Activated naive CD8-positive, alpha-beta T cell treated with anti-CD3 and anti-CD28 coated beads, Interleukin-2, amount 50 U/mL, for 24 hours (primary cell): ENCODE measurements around the gene MROH2B.

Experiments
- ATAC-seq: fragments of 150-1000 bp; cut with Tn5 transposase; one replicate; pipeline ENCODE4 v1.10.0; 2021
- DNase-seq: peaks from one replicate; pipeline ENCODE4 v3.0.0; 2021
- H3K27ac Mint-ChIP-seq: one replicate; pipeline ENCODE4 v1.8.0; 2021; ENCODE audit warnings: mild to moderate bottlenecking, mixed read lengths
- H3K27me3 Mint-ChIP-seq: one replicate; pipeline ENCODE4 v1.8.0; 2021; ENCODE audit warnings: mixed read lengths
- H3K36me3 Mint-ChIP-seq: one replicate; pipeline ENCODE4 v1.8.0; 2021; ENCODE audit warnings: low read depth, mixed read lengths
- H3K4me1 Mint-ChIP-seq: one replicate; pipeline ENCODE4 v1.8.0; 2021; ENCODE audit warnings: mixed read lengths
- H3K4me3 Mint-ChIP-seq: one replicate; pipeline ENCODE4 v1.8.0; 2021; ENCODE audit warnings: mild to moderate bottlenecking, moderate library complexity, mixed read lengths
- H3K9me3 Mint-ChIP-seq: one replicate; pipeline ENCODE4 v1.8.0; 2021; ENCODE audit warnings: mixed read lengths

The MROH2B gene

DNA sequence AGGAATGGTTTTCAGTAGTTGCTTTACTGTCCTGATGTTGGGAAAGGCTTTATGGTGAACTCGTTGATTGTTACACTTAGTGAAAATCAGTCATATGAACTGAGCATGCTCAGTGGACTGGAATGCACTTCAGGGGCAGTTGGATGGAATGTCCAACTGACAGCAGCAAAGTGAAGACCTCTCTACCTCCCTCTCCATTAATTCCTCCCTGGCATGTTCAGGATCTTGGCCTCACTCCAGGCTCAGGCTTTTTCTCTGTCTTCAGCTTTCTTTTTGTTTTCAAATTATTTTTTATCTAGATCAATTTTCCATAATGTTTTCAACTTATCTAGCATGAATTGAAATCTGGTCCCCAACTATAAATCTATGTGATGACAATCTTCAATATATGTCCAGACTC is at the start of gene MROH2B:
Gene MROH2B, minus strand, starts transcription at position 101 of the 400 bp plus-strand sequence. CDS start 490 bp downstream, outside the sequence.
- DNase-seq (no peak), ATAC-seq (no peak)
- Mint-ChIP-seq H3K36me3 (no peaks in the 10 kb centered on the region), H3K9me3 (no peaks in the 10 kb centered on the region), H3K27ac (no peak within 1 kb of the TSS), H3K4me3 (no peak within 1 kb of the TSS), H3K27me3 (no peaks in the 10 kb centered on the region), H3K4me1 (no peaks in the 10 kb centered on the region)

DNA sequence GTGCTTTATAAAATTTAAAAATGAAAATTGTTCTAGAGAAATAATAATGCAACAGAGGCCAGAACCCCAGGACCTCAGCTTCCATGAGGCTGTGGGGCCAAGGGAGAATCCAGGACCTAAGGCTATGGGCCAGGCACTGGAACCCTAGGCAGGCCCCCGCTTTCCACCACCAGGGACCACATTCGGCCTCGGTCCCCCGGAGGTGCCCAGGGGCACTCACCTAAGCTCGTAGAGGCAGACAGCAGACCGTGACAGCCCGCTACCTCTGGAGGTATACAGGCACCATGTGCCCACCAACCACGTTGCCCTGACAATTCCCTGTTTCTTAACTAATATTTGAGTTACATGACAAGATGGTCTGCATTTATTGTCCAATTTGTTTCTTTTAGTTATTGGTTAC is 49.5 kb upstream of the MROH2B start:
- Mint-ChIP-seq H3K36me3 (no peaks in the 10 kb centered on the region), H3K27me3 (no peaks in the 10 kb centered on the region), H3K9me3 (no peaks in the 10 kb centered on the region), H3K4me1 (no peaks in the 10 kb centered on the region), H3K27ac (no peak overlapping the region), H3K4me3 (no peak overlapping the region)
- DNase-seq (no peak), ATAC-seq (no peak)

DNA sequence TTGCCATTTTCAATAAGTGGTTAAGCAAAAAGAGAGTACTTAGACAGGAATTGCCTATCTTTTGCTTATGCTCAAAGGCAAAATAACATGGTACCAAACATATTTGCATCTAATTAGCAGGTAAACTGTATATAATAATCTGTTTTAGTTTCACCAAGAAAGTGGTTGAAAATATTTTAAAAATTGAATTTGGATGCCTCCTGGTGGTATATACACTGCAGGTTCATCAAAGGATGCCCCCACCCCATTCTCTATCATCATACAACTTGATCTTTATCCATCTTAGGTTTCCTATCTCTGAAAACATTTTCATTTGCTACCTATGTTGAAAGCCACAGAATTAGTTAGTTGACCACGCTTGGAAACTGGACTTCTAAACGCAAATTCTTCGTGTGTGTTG is 47.0 kb upstream of the MROH2B start:
- ATAC-seq (no peak), DNase-seq (no peak)
- no peak overlapping the region for H3K4me3 Mint-ChIP-seq
- no peaks in the 10 kb centered on the region for H3K4me1 Mint-ChIP-seq
- no peaks in the 10 kb centered on the region for H3K9me3 Mint-ChIP-seq
- H3K36me3 Mint-ChIP-seq, result no peaks in the 10 kb centered on the region
- no peak overlapping the region for H3K27ac Mint-ChIP-seq
- H3K27me3 Mint-ChIP-seq, result no peaks in the 10 kb centered on the region

DNA sequence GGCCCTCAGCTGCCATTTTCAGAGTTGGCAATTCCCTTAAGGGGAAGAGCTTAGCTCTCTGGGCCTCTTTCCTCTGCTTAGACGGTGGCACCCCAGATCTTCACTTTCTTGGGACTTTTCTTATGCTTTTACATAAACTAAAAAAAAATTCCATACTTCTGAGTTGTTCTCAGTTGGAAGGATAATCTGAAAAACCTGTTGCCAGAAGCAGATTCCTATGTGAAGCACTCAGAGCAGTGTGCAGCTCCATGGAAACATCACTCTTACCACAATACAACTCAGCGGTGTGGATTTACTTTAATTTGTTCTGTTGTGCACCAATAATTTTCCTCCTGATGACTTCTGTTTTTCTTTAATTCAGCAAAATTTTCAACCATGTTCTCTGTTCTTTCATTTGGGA is 44.1 kb upstream of the MROH2B start:
- H3K27ac Mint-ChIP-seq, result no peak overlapping the region
- ATAC-seq, result no peak
- H3K4me3 Mint-ChIP-seq, result no peak overlapping the region
- H3K9me3 Mint-ChIP-seq, result no peaks in the 10 kb centered on the region
- no peaks in the 10 kb centered on the region for H3K36me3 Mint-ChIP-seq
- H3K27me3 Mint-ChIP-seq, result no peaks in the 10 kb centered on the region
- no peak for DNase-seq
- H3K4me1 Mint-ChIP-seq, result no peaks in the 10 kb centered on the region

DNA sequence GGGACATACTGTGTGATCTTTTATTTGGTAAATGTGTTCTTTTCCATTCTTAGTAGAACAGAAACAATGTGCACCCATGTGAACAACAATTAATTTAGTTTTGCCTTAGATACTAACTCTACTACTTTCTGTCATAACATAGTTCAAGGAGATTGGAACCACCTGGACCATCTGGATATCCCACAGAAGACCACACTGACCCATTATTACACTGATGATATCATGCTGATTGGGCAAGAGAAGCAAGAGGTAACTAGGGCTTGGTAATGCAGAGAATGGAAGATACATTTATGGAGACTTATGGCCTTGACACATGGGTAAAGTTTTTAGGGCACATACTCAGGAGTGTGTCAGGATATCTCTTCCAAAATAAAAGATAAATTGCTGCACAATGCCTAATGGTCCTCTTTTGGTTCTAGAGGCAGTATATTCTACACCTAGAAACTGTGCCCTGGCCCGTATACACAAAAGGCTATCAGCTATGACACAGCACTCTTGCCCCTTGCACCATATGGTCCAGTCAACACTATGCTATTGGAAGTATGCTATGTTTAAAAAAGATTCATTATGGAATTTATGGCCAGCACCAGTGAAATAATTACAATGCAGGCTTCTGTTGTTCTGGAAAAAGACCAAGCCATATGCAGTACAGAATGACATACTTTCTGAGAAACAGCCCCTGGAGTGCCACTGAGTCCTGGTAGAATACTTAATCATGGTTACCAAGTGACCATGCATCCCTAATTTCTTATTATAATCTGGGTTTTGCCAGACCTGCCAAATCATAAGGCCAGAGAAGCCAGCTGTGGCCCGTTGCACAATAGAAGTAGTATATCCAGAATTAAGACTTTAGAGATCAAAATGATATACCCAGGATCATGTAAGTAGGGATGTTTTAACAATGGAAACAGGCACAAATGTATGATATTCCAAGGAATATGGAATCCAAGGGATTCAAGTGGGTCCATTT is 41.6 kb upstream of the MROH2B start:
- H3K27me3 Mint-ChIP-seq, result no peaks in the 10 kb centered on the region
- H3K36me3 Mint-ChIP-seq, result no peaks in the 10 kb centered on the region
- DNase-seq, result no peak
- H3K9me3 Mint-ChIP-seq, result no peaks in the 10 kb centered on the region
- H3K4me1 Mint-ChIP-seq, result no peaks in the 10 kb centered on the region
- no peak overlapping the region for H3K27ac Mint-ChIP-seq
- H3K4me3 Mint-ChIP-seq, result no peak overlapping the region
- ATAC-seq, result no peak

DNA sequence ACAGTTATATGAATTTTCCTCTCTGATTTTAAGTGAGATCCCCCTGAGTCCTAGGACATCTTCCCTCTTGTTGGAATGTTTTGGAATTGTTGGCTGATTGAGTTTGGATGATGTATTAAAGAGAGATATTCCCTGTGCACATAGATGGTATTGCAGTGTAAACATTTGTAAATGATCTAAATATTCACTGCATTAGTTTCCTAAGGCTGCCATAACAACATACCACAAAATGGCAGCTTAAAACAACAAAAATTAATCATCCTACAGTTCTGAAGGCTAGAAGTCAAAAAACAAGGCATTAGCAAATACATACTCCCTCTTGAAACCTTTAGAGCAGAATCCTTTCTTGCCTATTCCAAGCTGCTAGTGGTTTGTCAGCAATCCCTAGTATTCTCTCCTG is 38.0 kb upstream of the MROH2B start:
- H3K36me3 Mint-ChIP-seq, result no peaks in the 10 kb centered on the region
- H3K4me1 Mint-ChIP-seq, result no peaks in the 10 kb centered on the region
- DNase-seq (no peak), ATAC-seq (no peak)
- no peaks in the 10 kb centered on the region for H3K27me3 Mint-ChIP-seq
- H3K9me3 Mint-ChIP-seq, result no peaks in the 10 kb centered on the region
- no peak overlapping the region for H3K4me3 Mint-ChIP-seq
- no peak overlapping the region for H3K27ac Mint-ChIP-seq

DNA sequence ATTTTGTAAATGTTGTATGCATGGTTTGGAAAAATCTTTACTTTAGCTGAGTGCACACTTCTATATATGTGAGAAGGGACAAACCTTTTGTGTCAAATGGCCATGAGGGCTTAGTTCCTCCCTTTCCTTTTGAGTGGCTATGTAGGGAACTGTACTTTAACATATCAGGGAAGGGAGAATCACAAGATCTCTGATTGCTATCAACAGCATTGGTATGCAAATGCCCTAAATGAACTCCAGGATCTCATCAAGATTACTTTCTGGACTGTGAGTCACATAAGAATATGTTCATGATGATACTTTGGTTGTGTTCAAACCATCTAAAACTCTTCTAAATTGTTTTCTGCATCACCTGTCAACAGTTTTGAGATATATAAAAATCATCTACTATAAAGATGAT is 31.2 kb upstream of the MROH2B start:
- Mint-ChIP-seq H3K4me1 (no peaks in the 10 kb centered on the region), H3K27me3 (no peaks in the 10 kb centered on the region), H3K36me3 (no peaks in the 10 kb centered on the region), H3K9me3 (no peaks in the 10 kb centered on the region), H3K4me3 (no peak overlapping the region), H3K27ac (no peak overlapping the region)
- DNase-seq, result no peak
- no peak for ATAC-seq

DNA sequence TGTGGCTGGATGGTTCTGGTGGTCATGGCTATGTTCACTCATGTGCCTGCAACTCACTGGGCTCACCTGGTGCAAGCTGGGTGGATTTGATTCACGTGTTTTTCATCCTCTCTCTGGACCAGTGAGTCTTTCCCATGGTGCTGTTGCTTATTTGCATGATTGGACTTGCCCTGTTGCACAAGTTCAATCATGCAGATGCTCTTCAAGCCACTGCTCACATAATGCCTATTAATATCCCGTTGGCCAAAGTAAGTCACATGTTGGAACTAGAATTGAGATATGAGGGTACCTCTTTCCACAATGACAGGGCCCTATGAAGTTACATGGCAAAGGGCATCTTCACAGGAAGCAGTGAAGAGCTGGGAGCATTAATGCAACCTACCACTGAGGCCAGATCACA is 26.5 kb upstream of the MROH2B start:
- H3K4me3 Mint-ChIP-seq, result no peak overlapping the region
- no peaks in the 10 kb centered on the region for H3K27me3 Mint-ChIP-seq
- H3K9me3 Mint-ChIP-seq, result no peaks in the 10 kb centered on the region
- ATAC-seq (no peak), DNase-seq (no peak)
- no peak overlapping the region for H3K27ac Mint-ChIP-seq
- no peaks in the 10 kb centered on the region for H3K36me3 Mint-ChIP-seq
- no peaks in the 10 kb centered on the region for H3K4me1 Mint-ChIP-seq

DNA sequence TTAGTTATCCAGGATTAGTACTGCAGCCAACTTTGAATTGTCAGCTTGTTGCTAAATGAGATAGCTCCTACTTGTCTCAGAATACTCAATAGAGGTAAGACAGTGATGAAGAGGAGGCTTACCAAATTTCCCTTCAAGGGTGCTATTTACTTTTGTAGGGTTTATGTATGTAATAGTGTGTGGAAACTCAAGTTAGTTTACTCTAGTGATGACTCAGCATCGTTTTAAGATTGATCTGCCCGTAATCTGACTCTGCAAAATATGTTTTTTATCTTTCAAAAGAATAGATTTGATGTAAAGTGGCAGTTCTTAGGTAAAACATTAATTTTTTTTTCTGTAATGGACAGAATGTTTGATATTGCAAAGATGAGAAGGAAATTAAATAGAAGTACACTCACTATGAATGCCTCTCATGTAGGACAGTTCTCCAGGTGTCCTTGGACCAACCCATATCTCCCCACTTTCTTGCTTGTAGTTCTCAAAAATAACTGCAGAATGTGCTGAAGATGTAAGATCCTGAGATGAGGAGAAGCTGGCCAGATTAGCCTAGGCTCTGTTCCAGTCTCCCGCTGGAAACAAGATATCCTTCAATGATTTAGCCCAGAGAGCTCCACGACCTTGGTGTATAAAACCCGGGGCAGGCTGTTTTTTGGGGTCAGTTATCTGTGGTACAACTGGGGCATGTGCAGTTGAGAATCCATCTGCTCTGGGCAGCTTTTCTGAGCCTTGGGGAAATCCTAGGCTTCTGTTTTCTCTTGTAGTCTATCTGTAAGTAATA is 24.4 kb upstream of the MROH2B start:
- H3K36me3 Mint-ChIP-seq, result no peaks in the 10 kb centered on the region
- H3K4me3 Mint-ChIP-seq, result no peak overlapping the region
- no peaks in the 10 kb centered on the region for H3K4me1 Mint-ChIP-seq
- DNase-seq, result no peak
- no peak for ATAC-seq
- no peaks in the 10 kb centered on the region for H3K9me3 Mint-ChIP-seq
- no peaks in the 10 kb centered on the region for H3K27me3 Mint-ChIP-seq
- H3K27ac Mint-ChIP-seq, result no peak overlapping the region

DNA sequence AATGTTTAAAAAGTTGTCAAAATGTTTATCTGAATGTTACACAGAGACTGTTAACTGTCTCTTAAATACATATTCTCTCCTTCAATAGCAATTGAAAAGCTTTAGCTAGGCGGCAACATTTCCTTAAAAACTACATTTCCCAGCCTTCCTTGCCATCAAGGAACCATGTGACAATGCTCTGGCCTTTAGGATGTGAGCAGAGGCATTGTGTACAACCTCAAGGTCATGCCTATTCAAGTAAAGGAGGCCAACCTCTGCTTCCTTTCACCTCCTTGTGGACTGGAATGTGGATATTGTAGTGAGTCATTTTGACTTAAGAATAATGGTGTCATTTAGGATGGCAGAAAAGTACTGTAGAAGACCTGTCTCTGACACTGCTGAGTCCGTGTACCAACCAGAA is 23.7 kb upstream of the MROH2B start:
- Mint-ChIP-seq H3K27me3 (no peaks in the 10 kb centered on the region), H3K4me1 (no peaks in the 10 kb centered on the region), H3K36me3 (no peaks in the 10 kb centered on the region), H3K27ac (no peak overlapping the region), H3K4me3 (no peak overlapping the region), H3K9me3 (no peaks in the 10 kb centered on the region)
- ATAC-seq (no peak), DNase-seq (no peak)

DNA sequence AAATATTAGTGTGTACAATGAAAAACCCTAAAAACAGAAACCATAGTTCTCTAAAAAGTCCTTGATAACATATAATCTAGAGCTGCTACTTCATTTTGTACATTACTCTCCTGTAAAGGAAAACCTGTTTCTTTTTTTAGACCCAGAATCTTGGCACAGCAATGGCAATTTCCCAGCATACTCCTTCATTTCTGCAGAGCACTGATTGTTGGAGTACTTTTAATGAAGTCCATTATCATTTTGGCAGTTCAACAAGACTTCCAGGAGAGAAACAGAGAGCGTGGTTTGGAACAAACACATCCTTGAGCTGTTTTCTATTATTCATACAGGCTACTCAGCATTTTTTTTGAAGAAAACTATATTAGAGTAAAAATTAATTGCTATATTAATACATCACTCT is 22.7 kb upstream of the MROH2B start:
- Mint-ChIP-seq H3K27ac (no peak overlapping the region), H3K27me3 (no peaks in the 10 kb centered on the region), H3K4me1 (no peaks in the 10 kb centered on the region), H3K4me3 (no peak overlapping the region), H3K9me3 (no peaks in the 10 kb centered on the region), H3K36me3 (no peaks in the 10 kb centered on the region)
- ATAC-seq, result no peak
- DNase-seq, result no peak

DNA sequence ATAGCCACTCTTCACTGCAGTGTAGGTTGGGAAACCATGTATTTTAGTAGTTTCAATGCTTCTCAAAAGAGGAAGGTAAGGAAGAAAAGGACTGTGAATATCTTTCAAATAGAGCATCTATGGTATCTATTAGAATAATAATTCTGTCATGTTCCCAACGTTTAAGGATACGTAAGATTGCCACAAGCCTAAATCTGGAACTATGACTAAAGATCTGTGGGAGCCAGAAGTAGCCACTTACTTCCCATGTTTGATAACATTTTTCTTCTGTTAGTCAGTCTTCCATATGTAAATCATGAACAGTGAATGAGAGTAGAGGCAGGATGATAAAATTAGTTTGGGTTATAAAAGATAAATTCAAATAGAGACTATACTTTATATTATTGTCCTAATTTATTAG is 16.3 kb upstream of the MROH2B start:
- H3K27me3 Mint-ChIP-seq, result no peaks in the 10 kb centered on the region
- H3K9me3 Mint-ChIP-seq, result peaks cover 4% of the 10 kb centered on the region
- ATAC-seq (no peak), DNase-seq (no peak)
- H3K4me1 Mint-ChIP-seq, result no peaks in the 10 kb centered on the region
- H3K4me3 Mint-ChIP-seq, result no peak overlapping the region
- no peak overlapping the region for H3K27ac Mint-ChIP-seq
- no peaks in the 10 kb centered on the region for H3K36me3 Mint-ChIP-seq

DNA sequence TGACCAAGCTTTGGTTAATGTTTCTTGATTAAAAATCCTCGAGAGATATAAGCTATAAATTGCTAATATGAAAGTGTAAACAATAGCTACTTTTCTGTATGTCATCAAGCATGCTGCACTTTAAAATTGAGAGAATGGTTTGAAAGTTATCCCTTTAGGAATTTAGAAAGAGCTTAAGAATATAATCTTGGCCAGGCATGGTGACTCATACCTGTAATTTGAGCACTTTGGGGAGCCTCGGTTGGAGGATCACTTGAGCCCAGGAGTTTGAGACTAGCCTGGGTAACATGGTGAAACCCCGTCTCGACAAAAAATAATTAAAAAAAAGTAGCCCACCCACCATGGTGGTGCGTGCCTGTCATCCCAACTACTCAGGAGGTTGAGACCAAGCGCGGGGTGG is 12.2 kb upstream of the MROH2B start:
- Mint-ChIP-seq H3K36me3 (no peaks in the 10 kb centered on the region), H3K4me1 (no peaks in the 10 kb centered on the region), H3K4me3 (no peak overlapping the region), H3K27me3 (no peaks in the 10 kb centered on the region), H3K27ac (no peak overlapping the region), H3K9me3 (peaks cover 8% of the 10 kb centered on the region)
- no peak for DNase-seq
- no peak for ATAC-seq

DNA sequence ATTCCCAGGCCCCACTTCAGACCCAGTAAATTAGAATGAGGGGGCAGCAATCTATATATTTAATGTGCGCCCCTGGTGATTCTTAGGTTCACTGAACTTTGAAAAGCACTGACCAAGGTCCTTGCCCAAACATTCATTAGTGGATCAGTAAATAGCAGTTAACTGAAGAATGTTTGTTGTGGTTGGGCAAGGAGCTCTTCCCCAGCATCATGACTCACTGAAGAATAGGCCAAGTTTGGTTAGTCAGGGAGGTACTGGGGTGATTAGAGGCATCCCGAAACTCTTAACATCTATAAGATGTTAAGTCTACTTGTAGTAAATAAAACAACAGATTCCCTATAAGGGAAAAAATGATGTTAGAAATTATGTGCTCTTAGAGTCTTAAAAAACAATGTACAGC is 833 bp upstream of the MROH2B start:
- Mint-ChIP-seq H3K27ac (no peak overlapping the region), H3K4me1 (no peaks in the 10 kb centered on the region), H3K27me3 (no peaks in the 10 kb centered on the region), H3K4me3 (no peak overlapping the region), H3K9me3 (no peaks in the 10 kb centered on the region), H3K36me3 (no peaks in the 10 kb centered on the region)
- no peak for DNase-seq
- no peak for ATAC-seq
